Activated CD4-positive, CD25-positive, alpha-beta regulatory T cell treated with anti-CD3 and anti-CD28 coated beads, Interleukin-2, amount 50 U/mL, for 16 hours (primary cell): ENCODE measurements around the gene NFKBIB.
"Not testable (repeated sequence)": the region's sequence is repeated elsewhere in the genome, so short reads cannot be mapped to it uniquely, and the experiment has no call there.

ENCODE experiments used
- DNase-seq: peaks from one replicate; pipeline ENCODE4 v3.0.0-alpha.2; 2020; ENCODE audit warnings: low read depth, low spot score

The NFKBIB gene

GRCh38 chr19:38928391-38929001, 28.7 kb downstream of the NFKBIB start:
- DNase-seq = no peak

- DNase-seq = peak; percentile 84
These were observed 30.4 kb downstream of the NFKBIB start, which contains the start of gene SARS2 for GRCh38 chr19:38929929-38930775. Gene SARS2, minus strand, starts transcription at chr19:38930763. Its CDS starts 27 bp downstream, at chr19:38930736.

- DNase-seq = peak; percentile 97
These were observed 31.2 kb downstream of the NFKBIB start, which contains the start of gene MRPS12 for GRCh38 chr19:38930776-38931520. Gene MRPS12, plus strand, starts transcription at chr19:38930944. Its CDS starts 351 bp downstream, at chr19:38931295.

DNA sequence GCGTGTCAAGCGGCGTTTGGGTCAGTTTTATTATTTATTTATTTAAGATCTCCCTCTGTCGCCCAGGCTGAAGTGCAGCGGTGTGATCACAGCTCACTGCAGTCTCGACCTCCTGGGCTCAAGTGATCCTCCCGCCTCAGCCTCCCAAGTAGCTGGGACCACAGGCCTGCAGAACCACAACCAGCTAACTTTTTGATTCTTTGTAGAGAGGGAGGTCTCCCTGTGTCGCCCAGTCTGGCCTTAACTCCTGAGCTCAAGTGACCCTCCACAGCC, 31.7 kb downstream of the NFKBIB start:
- no peak for DNase-seq

GRCh38 chr19:38932425-38933179, 32.8 kb downstream of the NFKBIB start:
- DNase-seq = no peak

GRCh38 chr19:38933544-38933943, 33.8 kb downstream of the NFKBIB start:
- no peak for DNase-seq

DNA sequence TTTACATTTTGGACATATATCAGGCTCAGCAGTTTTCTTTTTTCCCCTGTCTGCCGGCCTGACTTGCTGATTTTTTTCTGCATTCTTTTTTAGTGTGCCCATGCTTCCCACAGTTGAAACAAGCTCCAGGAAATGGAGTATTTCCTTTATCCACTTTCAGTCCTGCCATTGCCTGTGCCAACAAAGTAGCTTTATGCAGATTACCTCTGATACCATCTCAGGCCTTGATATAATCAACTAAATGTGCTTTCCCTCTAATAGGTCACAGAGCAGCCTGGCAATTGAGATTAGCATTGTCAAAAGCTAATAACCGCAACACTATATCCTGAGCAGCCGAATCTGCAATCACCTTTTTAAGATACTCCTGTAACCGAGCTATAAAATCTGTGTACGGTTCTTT, 40.2 kb downstream of the NFKBIB start:
- no peak for DNase-seq

- not testable (repeated sequence) for DNase-seq
These were observed 41.7 kb downstream of the NFKBIB start for GRCh38 chr19:38941466-38941865.

DNA sequence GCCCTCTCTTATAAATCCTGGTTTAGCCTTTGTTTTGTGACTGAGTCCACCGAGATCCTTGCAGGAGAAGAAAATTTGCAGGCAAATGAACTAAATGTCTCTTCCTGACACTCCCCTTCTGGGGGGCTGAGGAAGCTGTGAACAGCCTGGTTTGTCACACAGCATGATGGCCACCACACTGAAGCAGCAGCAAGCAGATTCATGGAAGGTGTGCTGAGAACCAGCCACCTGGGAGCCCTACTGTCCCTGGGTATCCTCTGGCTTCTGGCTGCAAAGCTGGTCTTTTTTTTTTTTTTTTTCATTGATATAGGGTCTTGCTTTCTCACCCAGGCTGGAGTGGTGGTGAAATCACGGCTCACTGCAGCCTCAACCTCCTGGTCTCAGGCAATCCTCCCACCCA, 42.2 kb downstream of the NFKBIB start:
- DNase-seq = no peak

- DNase-seq = no peak
These were observed 42.9 kb downstream of the NFKBIB start for GRCh38 chr19:38942471-38943181.

- no peak for DNase-seq
These were observed 45.3 kb downstream of the NFKBIB start for GRCh38 chr19:38944981-38945506.

- no peak for DNase-seq
These were observed 45.9 kb downstream of the NFKBIB start for GRCh38 chr19:38945562-38946228.

DNA sequence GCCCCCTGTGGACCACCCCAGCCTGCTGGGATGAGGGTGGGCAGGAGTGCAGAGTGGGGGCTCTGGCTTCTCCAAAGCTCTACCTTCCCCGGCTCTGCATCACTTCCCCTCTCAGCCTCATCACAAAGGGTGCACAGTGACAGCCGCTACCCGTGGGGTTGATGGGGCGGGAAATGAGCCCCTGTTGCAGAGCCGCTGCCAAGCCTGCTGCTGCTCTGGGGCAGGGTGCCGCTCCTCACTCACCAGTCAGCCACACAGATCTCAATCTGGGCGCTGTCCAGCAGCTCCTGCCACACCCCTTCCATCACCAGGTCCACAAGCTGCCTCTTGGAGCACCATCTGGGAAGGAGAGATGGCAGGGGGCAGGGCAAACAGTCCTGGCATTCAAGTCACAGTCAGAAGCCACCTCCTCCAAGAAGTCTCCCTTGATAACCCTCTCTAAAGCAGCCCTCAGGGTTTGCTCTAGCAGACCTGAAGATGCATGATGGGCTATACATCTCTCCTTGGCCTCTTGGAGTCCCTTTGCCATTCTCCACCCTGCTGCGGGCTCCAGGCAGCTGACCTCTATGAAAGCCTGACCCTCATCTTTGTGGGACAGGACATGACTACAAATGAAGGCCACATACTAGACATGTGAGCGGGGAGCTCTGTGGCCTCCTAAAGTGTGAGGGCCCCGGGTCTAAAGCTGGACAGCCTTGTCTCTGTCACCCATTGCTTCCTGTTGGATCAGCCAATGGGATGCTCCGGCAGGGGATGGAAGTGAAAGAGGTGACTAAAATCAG, 46.7 kb downstream of the NFKBIB start:
- DNase-seq = no peak

GRCh38 chr19:38949580-38950367, 50.0 kb downstream of the NFKBIB start:
- DNase-seq = peak; percentile 49

GRCh38 chr19:38951187-38951586, 51.4 kb downstream of the NFKBIB start:
- no peak for DNase-seq

- no peak for DNase-seq
These were observed 52.8 kb downstream of the NFKBIB start for GRCh38 chr19:38952395-38953165.

- no peak for DNase-seq
These were observed 53.9 kb downstream of the NFKBIB start for GRCh38 chr19:38953677-38954076.

DNA sequence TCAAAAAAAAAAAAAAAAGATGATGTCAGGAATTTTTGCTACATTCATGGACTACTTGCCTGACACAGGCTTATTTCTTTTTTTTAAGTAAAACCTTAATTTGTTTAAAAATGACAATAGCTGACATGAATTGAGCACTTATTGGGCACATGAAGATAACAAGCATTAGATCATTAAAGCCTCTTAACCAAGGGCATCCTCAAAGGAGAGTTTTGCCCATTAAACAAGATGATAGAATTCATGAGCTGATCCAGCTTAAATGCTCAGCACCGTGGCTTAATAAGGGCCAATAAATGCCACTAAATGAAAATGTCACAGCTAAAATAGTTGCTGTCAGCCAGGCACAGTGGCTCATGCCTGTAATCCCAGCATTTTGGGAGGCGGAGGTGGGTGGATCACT, 56.5 kb downstream of the NFKBIB start:
- no peak for DNase-seq
